Activated naive CD8-positive, alpha-beta T cell treated with anti-CD3 and anti-CD28 coated beads for 36 hours (primary cell): ENCODE data around the gene CD48. TPM values are rescaled to one million over a fixed set of nuclear protein-coding genes. Genes with fewer than 3 reads are reported as not detected.
"Not testable (repeated sequence)": the region's sequence is repeated elsewhere in the genome, so short reads cannot be mapped to it uniquely, and the experiment has no call there.

ENCODE experiments used
- DNase-seq: peaks from one replicate; pipeline ENCODE4 v3.0.0; 2021
- H3K27ac Mint-ChIP-seq: one replicate; pipeline ENCODE4 v1.8.0; 2022; ENCODE audit warnings: mild to moderate bottlenecking, moderate library complexity, mixed read lengths
- H3K27me3 Mint-ChIP-seq: one replicate; pipeline ENCODE4 v1.8.0; 2022; ENCODE audit warnings: mild to moderate bottlenecking, mixed read lengths
- H3K36me3 Mint-ChIP-seq: one replicate; pipeline ENCODE4 v1.8.0; 2021; ENCODE audit warnings: mild to moderate bottlenecking, mixed read lengths
- H3K4me1 Mint-ChIP-seq: one replicate; pipeline ENCODE4 v1.8.0; 2021; ENCODE audit warnings: mixed read lengths
- H3K4me3 Mint-ChIP-seq: one replicate; pipeline ENCODE4 v1.8.0; 2022; ENCODE audit warnings: mild to moderate bottlenecking, moderate library complexity, mixed read lengths
- H3K9me3 Mint-ChIP-seq: one replicate; pipeline ENCODE4 v1.8.0; 2022; ENCODE audit warnings: mixed read lengths
- total RNA-seq, 2 experiments: library from RNA; stranded (reverse); gene quantifications; one replicate each; pipeline ENCODE4 v1.2.3, GENCODE V29; 2021

CD48 gene
- total RNA-seq, 2 experiments from 2014 or later: 376 to 385 TPM

DNA sequence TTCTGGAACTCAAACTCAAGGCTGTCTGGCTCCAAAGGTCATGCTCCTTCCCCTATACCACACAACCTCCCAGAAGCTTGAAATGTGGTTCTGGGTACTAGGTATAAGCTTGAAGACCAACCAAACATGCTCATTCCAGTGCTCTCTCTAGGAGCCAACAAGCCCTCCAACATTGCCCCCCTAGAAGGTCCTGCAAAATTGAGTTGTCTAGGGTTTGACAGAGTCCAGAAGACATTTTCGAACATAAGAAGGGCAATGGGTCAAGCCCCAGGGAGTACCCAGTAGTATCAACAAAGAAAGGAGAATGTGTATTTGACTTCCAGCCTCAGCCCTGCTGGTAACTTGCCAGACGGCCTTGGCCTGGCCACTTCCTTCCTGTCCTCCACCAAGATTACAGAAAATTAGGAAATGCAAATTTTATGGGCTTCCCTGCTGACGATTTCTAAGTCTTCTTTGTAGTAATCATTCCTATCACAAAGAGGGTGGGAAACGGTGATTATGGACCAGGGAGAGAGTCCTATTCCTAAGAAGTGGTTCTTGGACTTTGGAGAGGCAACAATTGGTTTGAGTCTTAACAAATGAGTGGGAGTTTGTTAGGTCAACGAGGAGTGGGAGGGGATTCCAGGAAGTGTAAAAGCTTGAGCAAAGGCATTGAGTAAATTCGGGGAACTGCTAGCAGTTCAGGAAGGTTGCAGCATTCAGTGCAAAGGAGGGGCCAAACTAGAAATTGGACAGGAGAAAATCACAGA is 46.1 kb downstream of the CD48 start:
- peak; percentile 48 for DNase-seq
- H3K27ac Mint-ChIP-seq: peak overlapping the region; percentile 85
- H3K9me3 Mint-ChIP-seq: peaks cover 14% of the 10 kb centered on the region
- H3K4me1 Mint-ChIP-seq: peaks cover 43% of the 10 kb centered on the region
- peaks cover 35% of the 10 kb centered on the region for H3K36me3 Mint-ChIP-seq
- peak overlapping the region; percentile 16 for H3K4me3 Mint-ChIP-seq
- H3K27me3 Mint-ChIP-seq: no peaks in the 10 kb centered on the region

GRCh38 chr1:160664573-160665051 is 47.0 kb downstream of the CD48 start:
- H3K27me3 Mint-ChIP-seq: no peaks in the 10 kb centered on the region
- H3K27ac Mint-ChIP-seq: peak overlapping the region; percentile 85
- no peak for DNase-seq
- peaks cover 47% of the 10 kb centered on the region for H3K4me1 Mint-ChIP-seq
- H3K9me3 Mint-ChIP-seq: peaks cover 12% of the 10 kb centered on the region
- H3K36me3 Mint-ChIP-seq: peaks cover 34% of the 10 kb centered on the region
- peak overlapping the region; percentile 49 for H3K4me3 Mint-ChIP-seq

- Mint-ChIP-seq H3K9me3 (peaks cover 12% of the 10 kb centered on the region), H3K4me1 (peaks cover 50% of the 10 kb centered on the region), H3K27ac (no peak overlapping the region), H3K27me3 (no peaks in the 10 kb centered on the region), H3K36me3 (peaks cover 31% of the 10 kb centered on the region), H3K4me3 (no peak overlapping the region)
- no peak for DNase-seq
Observed at GRCh38 chr1:160662910-160663309, 48.7 kb downstream of the CD48 start.

DNA sequence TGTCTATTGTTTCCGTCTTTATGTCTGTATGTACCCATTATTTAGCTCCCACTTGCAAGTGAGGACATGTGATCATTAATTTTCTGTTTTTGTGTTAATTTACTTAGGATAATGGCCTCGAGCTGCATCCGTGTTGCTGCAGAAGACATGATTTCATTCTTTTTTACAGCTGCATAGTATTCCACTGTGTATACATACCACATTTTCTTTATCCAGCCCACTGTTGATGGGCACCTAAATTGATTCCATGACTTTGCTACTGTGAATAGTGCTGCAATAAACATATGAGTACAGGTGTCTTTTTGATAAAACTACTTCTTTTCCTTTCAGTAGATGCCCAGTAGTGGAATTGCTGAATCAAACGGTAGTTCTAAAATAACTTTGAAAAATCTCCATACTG is 52.1 kb downstream of the CD48 start:
- Mint-ChIP-seq H3K4me3 (no peak overlapping the region), H3K9me3 (peaks cover 7% of the 10 kb centered on the region), H3K4me1 (peaks cover 45% of the 10 kb centered on the region), H3K27me3 (no peaks in the 10 kb centered on the region), H3K36me3 (peaks cover 16% of the 10 kb centered on the region), H3K27ac (no peak overlapping the region)
- DNase-seq: no peak

- no peak for DNase-seq
- H3K9me3 Mint-ChIP-seq: peaks cover 4% of the 10 kb centered on the region
- peaks cover 44% of the 10 kb centered on the region for H3K4me1 Mint-ChIP-seq
- H3K36me3 Mint-ChIP-seq: peaks cover 11% of the 10 kb centered on the region
- H3K27me3 Mint-ChIP-seq: no peaks in the 10 kb centered on the region
- H3K27ac Mint-ChIP-seq: no peak overlapping the region
- H3K4me3 Mint-ChIP-seq: no peak overlapping the region
Observed at GRCh38 chr1:160658814-160659193, 52.8 kb downstream of the CD48 start.

GRCh38 chr1:160658162-160658813 is 53.3 kb downstream of the CD48 start:
- Mint-ChIP-seq H3K36me3 (peaks cover 11% of the 10 kb centered on the region), H3K4me3 (no peak overlapping the region), H3K27me3 (no peaks in the 10 kb centered on the region), H3K9me3 (peaks cover 4% of the 10 kb centered on the region), H3K4me1 (peaks cover 42% of the 10 kb centered on the region), H3K27ac (no peak overlapping the region)
- DNase-seq: no peak

- Mint-ChIP-seq H3K4me1 (peaks cover 42% of the 10 kb centered on the region), H3K36me3 (peaks cover 11% of the 10 kb centered on the region), H3K4me3 (no peak overlapping the region), H3K27me3 (no peaks in the 10 kb centered on the region), H3K9me3 (peaks cover 4% of the 10 kb centered on the region), H3K27ac (peak overlapping the region; percentile 28)
- DNase-seq: no peak
Observed at GRCh38 chr1:160657250-160657781, 54.3 kb downstream of the CD48 start.

GRCh38 chr1:160656737-160657136 is 54.9 kb downstream of the CD48 start:
- Mint-ChIP-seq H3K36me3 (peaks cover 14% of the 10 kb centered on the region), H3K27me3 (no peaks in the 10 kb centered on the region), H3K9me3 (peaks cover 4% of the 10 kb centered on the region), H3K4me3 (no peak overlapping the region), H3K4me1 (peaks cover 48% of the 10 kb centered on the region), H3K27ac (no peak overlapping the region)
- no peak for DNase-seq

GRCh38 chr1:160653620-160654016 is 58.0 kb downstream of the CD48 start:
- no peaks in the 10 kb centered on the region for H3K27me3 Mint-ChIP-seq
- H3K9me3 Mint-ChIP-seq: peaks cover 4% of the 10 kb centered on the region
- DNase-seq: no peak
- H3K4me1 Mint-ChIP-seq: peaks cover 59% of the 10 kb centered on the region
- peaks cover 23% of the 10 kb centered on the region for H3K36me3 Mint-ChIP-seq
- no peak overlapping the region for H3K4me3 Mint-ChIP-seq
- no peak overlapping the region for H3K27ac Mint-ChIP-seq

DNA sequence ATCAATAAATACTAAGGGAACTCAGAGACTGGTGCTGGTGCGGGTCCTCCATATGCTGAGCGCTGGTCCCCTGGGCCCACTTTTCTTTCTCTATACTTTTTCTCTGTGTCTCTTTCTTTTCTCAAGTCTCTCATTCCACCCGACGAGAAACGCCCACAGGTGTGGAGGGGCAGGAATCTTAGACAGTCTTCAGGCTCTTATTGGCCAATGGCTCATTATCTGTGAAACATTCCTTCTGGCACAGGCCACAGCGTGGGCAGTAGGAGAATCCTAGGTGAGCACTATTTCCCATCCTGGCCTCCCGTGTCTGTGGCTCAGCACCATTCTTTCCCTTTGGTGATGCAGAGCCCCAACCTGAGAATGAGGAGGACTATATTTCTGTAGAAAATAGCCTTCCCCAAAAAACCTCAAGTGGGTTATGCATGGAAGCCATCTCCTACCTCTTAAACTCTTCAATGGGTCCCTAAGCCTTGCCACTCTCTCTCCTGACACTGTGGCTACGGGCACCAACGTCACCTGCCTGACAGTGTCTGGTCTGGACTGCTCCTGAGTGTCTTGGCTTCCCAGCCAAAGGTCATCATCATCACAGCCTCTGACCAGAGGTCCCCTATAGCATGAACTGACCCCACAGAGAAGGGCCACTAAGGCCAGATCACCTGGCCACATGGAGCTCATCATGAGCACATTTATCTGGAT is 58.5 kb downstream of the CD48 start:
- no peak overlapping the region for H3K4me3 Mint-ChIP-seq
- peaks cover 4% of the 10 kb centered on the region for H3K9me3 Mint-ChIP-seq
- no peaks in the 10 kb centered on the region for H3K27me3 Mint-ChIP-seq
- DNase-seq: no peak
- peaks cover 26% of the 10 kb centered on the region for H3K36me3 Mint-ChIP-seq
- no peak overlapping the region for H3K27ac Mint-ChIP-seq
- peaks cover 62% of the 10 kb centered on the region for H3K4me1 Mint-ChIP-seq

DNA sequence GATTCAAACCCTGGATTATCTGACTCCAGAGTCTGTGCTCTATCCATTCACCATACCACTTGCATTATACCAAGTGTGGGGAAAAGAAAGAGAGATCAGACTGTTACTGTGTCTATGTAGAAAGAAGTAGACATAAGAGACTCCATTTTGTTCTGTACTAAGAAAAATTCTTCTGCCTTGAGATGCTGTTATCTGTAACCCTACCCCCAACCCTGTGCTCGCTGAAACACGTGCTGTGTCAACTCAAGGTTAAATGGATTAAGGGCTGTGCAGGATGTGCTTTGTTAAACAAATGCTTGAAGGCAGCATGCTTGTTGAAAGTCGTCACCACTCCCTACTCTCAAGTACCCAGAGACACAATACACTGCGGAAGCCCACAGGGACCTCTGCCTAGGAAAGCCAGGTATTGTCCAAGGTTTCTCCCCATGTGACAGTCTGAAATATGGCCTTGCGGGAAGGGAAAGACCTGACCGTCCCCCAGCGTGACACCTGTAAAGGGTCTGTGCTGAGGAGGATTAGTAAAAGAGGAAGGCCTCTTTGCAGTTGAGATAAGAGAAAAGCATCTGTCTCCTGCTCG is 59.5 kb downstream of the CD48 start:
- H3K27me3 Mint-ChIP-seq, H3K4me3 Mint-ChIP-seq, H3K9me3 Mint-ChIP-seq, DNase-seq: not testable (repeated sequence)
- H3K36me3 Mint-ChIP-seq: peaks cover 26% of the 10 kb centered on the region
- H3K4me1 Mint-ChIP-seq: peaks cover 62% of the 10 kb centered on the region
- peak overlapping the region; percentile 31 for H3K27ac Mint-ChIP-seq

DNA sequence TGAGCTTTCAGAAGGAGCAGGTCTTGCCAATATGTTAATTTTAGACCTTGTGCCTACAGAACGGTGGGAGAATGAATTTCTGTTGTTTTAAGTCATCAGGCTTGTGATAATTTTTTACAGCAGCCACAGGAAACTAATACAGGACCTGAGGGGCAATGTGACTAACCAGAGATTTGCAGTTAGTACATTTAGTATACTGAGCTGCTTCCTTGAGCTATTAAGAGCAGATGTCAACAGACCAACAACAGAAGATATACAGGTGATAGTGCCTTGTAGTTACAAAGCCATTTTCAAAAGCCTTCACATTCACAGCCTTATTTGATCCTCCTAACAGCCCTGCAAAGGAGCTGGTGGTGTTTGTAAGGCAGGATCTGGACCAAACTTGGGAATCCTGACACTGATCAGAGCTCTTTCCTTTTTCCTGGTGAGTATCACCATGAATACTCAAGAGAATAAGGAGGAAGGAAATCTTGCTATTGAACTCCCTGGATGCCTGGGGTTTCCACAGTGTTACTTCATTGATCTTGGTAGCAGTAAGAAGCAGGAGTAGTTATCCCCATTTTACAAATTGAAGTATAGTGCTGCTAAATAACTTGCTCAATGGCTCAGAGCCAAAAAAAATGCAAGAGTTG is 60.1 kb downstream of the CD48 start:
- Mint-ChIP-seq H3K27ac (peak overlapping the region; percentile 9), H3K27me3 (no peaks in the 10 kb centered on the region), H3K4me1 (peaks cover 58% of the 10 kb centered on the region), H3K4me3 (no peak overlapping the region), H3K9me3 (peaks cover 4% of the 10 kb centered on the region), H3K36me3 (peaks cover 26% of the 10 kb centered on the region)
- no peak for DNase-seq

- H3K36me3 Mint-ChIP-seq: peaks cover 63% of the 10 kb centered on the region
- no peaks in the 10 kb centered on the region for H3K27me3 Mint-ChIP-seq
- peak overlapping the region; percentile 96 for H3K4me3 Mint-ChIP-seq
- H3K4me1 Mint-ChIP-seq: peaks cover 61% of the 10 kb centered on the region
- no peak for DNase-seq
- H3K9me3 Mint-ChIP-seq: peaks cover 4% of the 10 kb centered on the region
- H3K27ac Mint-ChIP-seq: peak overlapping the region; percentile 98
Observed at GRCh38 chr1:160647329-160647720, 64.3 kb downstream of the CD48 start.

DNA sequence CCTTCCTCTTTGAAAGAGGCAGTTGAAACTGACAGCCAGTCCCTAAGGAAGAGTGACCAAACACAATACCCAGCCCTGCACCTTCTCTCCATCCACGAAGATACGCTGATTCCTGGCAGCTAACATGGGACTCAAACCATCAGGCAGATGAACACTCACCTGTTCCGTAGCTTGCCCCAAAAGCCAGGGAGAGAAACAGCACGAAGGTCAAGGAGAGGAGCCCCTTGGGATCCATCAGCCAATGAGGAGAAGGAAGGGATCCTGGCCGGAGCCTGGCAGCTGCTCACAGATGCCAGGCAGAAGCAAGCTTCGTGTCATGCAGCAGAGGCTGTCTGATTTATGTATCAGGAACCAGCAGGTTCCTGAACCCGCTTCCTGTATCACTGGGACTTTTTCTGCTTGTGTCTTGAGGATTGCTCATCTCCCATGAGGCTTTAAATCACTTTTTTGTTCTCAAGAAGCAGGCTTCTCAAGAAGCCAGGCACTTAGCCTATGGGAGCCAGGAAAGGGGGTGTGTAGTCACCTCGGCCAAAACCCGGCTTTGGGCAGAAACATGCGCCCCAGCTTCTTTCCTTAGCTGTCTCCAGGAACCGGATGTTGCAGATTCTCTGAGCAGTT is 64.8 kb downstream of the CD48 start, which contains the start of gene SLAMF1:
Gene SLAMF1 (minus strand): TSS at position 334 of the 618 bp plus-strand sequence. CDS start 99 bp downstream, at position 235.
- Mint-ChIP-seq H3K4me1 (peaks cover 61% of the 10 kb centered on the region), H3K36me3 (peaks cover 64% of the 10 kb centered on the region), H3K9me3 (peaks cover 4% of the 10 kb centered on the region), H3K27me3 (no peaks in the 10 kb centered on the region), H3K27ac (peak within 1 kb of the TSS; percentile 98), H3K4me3 (peak within 1 kb of the TSS; percentile 96)
- peak; percentile 39 for DNase-seq
